HEK293 (cell line): ENCODE results near the gene ESRRA.

Source experiments
- CTCF ChIP-seq: fragments of 450-650 bp; formaldehyde crosslinking; IDR thresholded peaks from 2 replicates; pipeline ENCODE4 v1.5.1; 2016; ENCODE audit warnings: missing biosample characterization, missing genetic modification characterization
- ZNF10 ChIP-seq: fragments of 450-650 bp; formaldehyde crosslinking; IDR thresholded peaks from 2 replicates; pipeline ENCODE4 v1.5.1; 2017; ENCODE audit warnings: missing biosample characterization, missing genetic modification characterization
- ZNF138 ChIP-seq: fragments of 450-650 bp; formaldehyde crosslinking; IDR thresholded peaks from 2 replicates; pipeline ENCODE4 v1.5.1; 2016; ENCODE audit warnings: missing biosample characterization, missing genetic modification characterization, borderline replicate concordance
- ZNF140 ChIP-seq: fragments of 450-650 bp; formaldehyde crosslinking; IDR thresholded peaks from 2 replicates; pipeline ENCODE4 v1.5.1; 2016; ENCODE audit warnings: missing biosample characterization, missing genetic modification characterization
- ZNF23 ChIP-seq: fragments of 450-650 bp; formaldehyde crosslinking; IDR thresholded peaks from 2 replicates; pipeline ENCODE4 v1.5.1; 2016; ENCODE audit warnings: missing biosample characterization, missing genetic modification characterization, borderline replicate concordance
- ZNF416 ChIP-seq: fragments of 450-650 bp; formaldehyde crosslinking; IDR thresholded peaks from 2 replicates; pipeline ENCODE4 v1.5.1; 2016; ENCODE audit warnings: missing biosample characterization, missing genetic modification characterization
- ZNF426 ChIP-seq: fragments of 450-650 bp; formaldehyde crosslinking; IDR thresholded peaks from 2 replicates; pipeline ENCODE4 v1.5.1; 2017; ENCODE audit warnings: missing biosample characterization, missing genetic modification characterization, mild to moderate bottlenecking, inconsistent platforms, moderate library complexity
- ZNF837 ChIP-seq: fragments of 450-650 bp; formaldehyde crosslinking; IDR thresholded peaks from 2 replicates; pipeline ENCODE4 v1.5.1; 2016; ENCODE audit warnings: missing biosample characterization, missing genetic modification characterization
- TF ChIP-seq, protein P1 (sequence below): fragments of 450-650 bp; formaldehyde crosslinking; IDR thresholded peaks from 2 replicates; pipeline ENCODE4 v1.5.1; 2016; ENCODE audit warnings: missing biosample characterization, missing genetic modification characterization

DNA sequence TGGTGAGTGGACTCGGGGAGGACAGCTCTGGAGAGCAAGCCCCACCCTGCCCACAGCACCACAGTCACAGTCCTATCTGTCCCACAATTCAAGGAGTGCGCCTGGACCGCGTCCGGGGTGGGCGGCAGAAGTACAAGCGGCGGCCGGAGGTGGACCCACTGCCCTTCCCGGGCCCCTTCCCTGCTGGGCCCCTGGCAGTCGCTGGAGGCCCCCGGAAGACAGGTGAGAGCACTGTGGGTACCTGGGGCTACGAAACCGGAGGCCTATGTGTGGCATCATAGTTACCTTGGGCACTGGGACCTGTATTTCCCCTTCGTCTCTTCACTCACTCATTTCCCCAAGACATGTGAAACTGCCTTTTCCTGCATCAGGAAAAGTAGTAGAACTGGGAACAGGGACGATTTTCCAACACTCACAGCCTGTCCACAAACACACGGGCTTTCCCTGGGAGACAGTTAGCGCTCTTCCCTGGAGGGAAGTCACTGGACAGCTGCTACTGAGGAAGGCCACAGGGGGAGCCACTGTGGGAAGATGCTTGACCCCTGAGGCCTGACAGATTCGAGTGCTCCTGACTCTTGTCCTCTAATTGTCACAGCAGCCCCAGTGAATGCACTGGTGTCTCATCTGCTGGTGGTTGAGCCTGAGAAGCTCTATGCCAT, 9.0 kb downstream of the ESRRA start:
- TF ChIP-seq CTCF (tag by site-specific recombination): no peak
- no peak for TF ChIP-seq ZNF10 (tag by site-specific recombination)
- no peak for TF ChIP-seq ZNF23 (tag by site-specific recombination)
- no peak for TF ChIP-seq ZNF426
- no peak for TF ChIP-seq ZNF140 (tag by site-specific recombination)
- TF ChIP-seq, protein P1, sequence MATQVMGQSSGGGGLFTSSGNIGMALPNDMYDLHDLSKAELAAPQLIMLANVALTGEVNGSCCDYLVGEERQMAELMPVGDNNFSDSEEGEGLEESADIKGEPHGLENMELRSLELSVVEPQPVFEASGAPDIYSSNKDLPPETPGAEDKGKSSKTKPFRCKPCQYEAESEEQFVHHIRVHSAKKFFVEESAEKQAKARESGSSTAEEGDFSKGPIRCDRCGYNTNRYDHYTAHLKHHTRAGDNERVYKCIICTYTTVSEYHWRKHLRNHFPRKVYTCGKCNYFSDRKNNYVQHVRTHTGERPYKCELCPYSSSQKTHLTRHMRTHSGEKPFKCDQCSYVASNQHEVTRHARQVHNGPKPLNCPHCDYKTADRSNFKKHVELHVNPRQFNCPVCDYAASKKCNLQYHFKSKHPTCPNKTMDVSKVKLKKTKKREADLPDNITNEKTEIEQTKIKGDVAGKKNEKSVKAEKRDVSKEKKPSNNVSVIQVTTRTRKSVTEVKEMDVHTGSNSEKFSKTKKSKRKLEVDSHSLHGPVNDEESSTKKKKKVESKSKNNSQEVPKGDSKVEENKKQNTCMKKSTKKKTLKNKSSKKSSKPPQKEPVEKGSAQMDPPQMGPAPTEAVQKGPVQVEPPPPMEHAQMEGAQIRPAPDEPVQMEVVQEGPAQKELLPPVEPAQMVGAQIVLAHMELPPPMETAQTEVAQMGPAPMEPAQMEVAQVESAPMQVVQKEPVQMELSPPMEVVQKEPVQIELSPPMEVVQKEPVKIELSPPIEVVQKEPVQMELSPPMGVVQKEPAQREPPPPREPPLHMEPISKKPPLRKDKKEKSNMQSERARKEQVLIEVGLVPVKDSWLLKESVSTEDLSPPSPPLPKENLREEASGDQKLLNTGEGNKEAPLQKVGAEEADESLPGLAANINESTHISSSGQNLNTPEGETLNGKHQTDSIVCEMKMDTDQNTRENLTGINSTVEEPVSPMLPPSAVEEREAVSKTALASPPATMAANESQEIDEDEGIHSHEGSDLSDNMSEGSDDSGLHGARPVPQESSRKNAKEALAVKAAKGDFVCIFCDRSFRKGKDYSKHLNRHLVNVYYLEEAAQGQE (tag by site-specific recombination): no peak
- no peak for TF ChIP-seq ZNF138 (tag by site-specific recombination)
- no peak for TF ChIP-seq ZNF837 (tag by site-specific recombination)
- no peak for TF ChIP-seq ZNF416 (tag by site-specific recombination)
